ENCODE data around the gene SLC2A2.
"Not testable (repeated sequence)": the region's sequence is repeated elsewhere in the genome, so short reads cannot be mapped to it uniquely, and the experiment has no call there.

SLC2A2 gene

GRCh38 chr3:170975283-170976189, 51.0 kb downstream of the SLC2A2 start:
- H2AFZ ChIP-seq (ENCODE audit: low read length), result no peak overlapping the region
- H4K20me1 ChIP-seq (ENCODE audit: insufficient read depth, low read length, poor library complexity, severe bottlenecking), result no peaks in the 10 kb centered on the region
- no peaks in the 10 kb centered on the region for H3F3A ChIP-seq (ENCODE audit: low read depth)
- no peaks in the 10 kb centered on the region for H3K9me3 ChIP-seq (ENCODE audit: insufficient read depth, low read depth, low read length)
- H3K4me2 ChIP-seq (ENCODE audit: low read depth, low read length, poor library complexity, severe bottlenecking), result no peak overlapping the region
- no peak overlapping the region for H3K4me3 ChIP-seq (ENCODE audit: low read length, poor library complexity, severe bottlenecking)
- TF ChIP-seq CTCF (conservative IDR thresholded peaks at IDR 0.05; ENCODE audit: low read length) (no peak), EZH2phosphoT487 (IDR thresholded peaks at IDR 0.05; ENCODE audit: borderline replicate concordance) (no peak)
- no peaks in the 10 kb centered on the region for H3K36me3 ChIP-seq (ENCODE audit: insufficient read depth, low read length)
- no peaks in the 10 kb centered on the region for H3K4me1 ChIP-seq (ENCODE audit: insufficient read depth, low read length, poor library complexity, severe bottlenecking)
- H3K9ac ChIP-seq (ENCODE audit: low read depth, low read length, poor library complexity, severe bottlenecking), result no peak overlapping the region
- no peaks in the 10 kb centered on the region for H3K27me3 ChIP-seq (ENCODE audit: insufficient read depth, low read length, poor library complexity, severe bottlenecking)
- H3K9me2 ChIP-seq (replicated peaks; ENCODE audit: low read depth, low read length), result no peaks in the 10 kb centered on the region
- no peaks in the 10 kb centered on the region for H3K79me2 ChIP-seq (ENCODE audit: insufficient read depth, low read length)

GRCh38 chr3:170974872-170975271, 51.6 kb downstream of the SLC2A2 start:
- Histone ChIP-seq H3K4me2 (ENCODE audit: low read depth, low read length, poor library complexity, severe bottlenecking) (no peak overlapping the region), H3K9me3 (ENCODE audit: insufficient read depth, low read depth, low read length) (no peaks in the 10 kb centered on the region), H3K4me1 (ENCODE audit: insufficient read depth, low read length, poor library complexity, severe bottlenecking) (no peaks in the 10 kb centered on the region), H3K27me3 (ENCODE audit: insufficient read depth, low read length, poor library complexity, severe bottlenecking) (no peaks in the 10 kb centered on the region), H3F3A (ENCODE audit: low read depth) (no peaks in the 10 kb centered on the region), H2AFZ (ENCODE audit: low read length) (no peak overlapping the region), H4K20me1 (ENCODE audit: insufficient read depth, low read length, poor library complexity, severe bottlenecking) (no peaks in the 10 kb centered on the region), H3K9ac (ENCODE audit: low read depth, low read length, poor library complexity, severe bottlenecking) (no peak overlapping the region), H3K36me3 (ENCODE audit: insufficient read depth, low read length) (no peaks in the 10 kb centered on the region), H3K4me3 (ENCODE audit: low read length, poor library complexity, severe bottlenecking) (no peak overlapping the region), H3K79me2 (ENCODE audit: insufficient read depth, low read length) (no peaks in the 10 kb centered on the region), H3K9me2 (replicated peaks; ENCODE audit: low read depth, low read length) (no peaks in the 10 kb centered on the region)
- TF ChIP-seq EZH2phosphoT487 (IDR thresholded peaks at IDR 0.05; ENCODE audit: borderline replicate concordance) (no peak), CTCF (conservative IDR thresholded peaks at IDR 0.05; ENCODE audit: low read length) (no peak)

GRCh38 chr3:170972917-170973316, 53.6 kb downstream of the SLC2A2 start:
- not testable (repeated sequence) for H3K79me2 ChIP-seq (ENCODE audit: insufficient read depth, low read length); H3K4me3 ChIP-seq (ENCODE audit: low read length, poor library complexity, severe bottlenecking); H3K4me1 ChIP-seq (ENCODE audit: insufficient read depth, low read length, poor library complexity, severe bottlenecking); H2AFZ ChIP-seq (ENCODE audit: low read length); H3F3A ChIP-seq (ENCODE audit: low read depth); H3K9me3 ChIP-seq (ENCODE audit: insufficient read depth, low read depth, low read length); H3K27me3 ChIP-seq (ENCODE audit: insufficient read depth, low read length, poor library complexity, severe bottlenecking); H4K20me1 ChIP-seq (ENCODE audit: insufficient read depth, low read length, poor library complexity, severe bottlenecking); H3K36me3 ChIP-seq (ENCODE audit: insufficient read depth, low read length); H3K9me2 ChIP-seq (replicated peaks; ENCODE audit: low read depth, low read length); H3K4me2 ChIP-seq (ENCODE audit: low read depth, low read length, poor library complexity, severe bottlenecking); H3K9ac ChIP-seq (ENCODE audit: low read depth, low read length, poor library complexity, severe bottlenecking)

- Histone ChIP-seq H3K9ac (ENCODE audit: low read depth, low read length, poor library complexity, severe bottlenecking) (no peak overlapping the region), H3K4me1 (ENCODE audit: insufficient read depth, low read length, poor library complexity, severe bottlenecking) (no peaks in the 10 kb centered on the region), H3K36me3 (ENCODE audit: insufficient read depth, low read length) (no peaks in the 10 kb centered on the region), H3K27me3 (ENCODE audit: insufficient read depth, low read length, poor library complexity, severe bottlenecking) (no peaks in the 10 kb centered on the region), H3F3A (ENCODE audit: low read depth) (no peaks in the 10 kb centered on the region), H3K9me3 (ENCODE audit: insufficient read depth, low read depth, low read length) (no peaks in the 10 kb centered on the region), H3K79me2 (ENCODE audit: insufficient read depth, low read length) (no peaks in the 10 kb centered on the region), H3K4me2 (ENCODE audit: low read depth, low read length, poor library complexity, severe bottlenecking) (no peak overlapping the region), H3K4me3 (ENCODE audit: low read length, poor library complexity, severe bottlenecking) (no peak overlapping the region), H3K9me2 (replicated peaks; ENCODE audit: low read depth, low read length) (no peaks in the 10 kb centered on the region), H4K20me1 (ENCODE audit: insufficient read depth, low read length, poor library complexity, severe bottlenecking) (no peaks in the 10 kb centered on the region), H2AFZ (ENCODE audit: low read length) (no peak overlapping the region)
- TF ChIP-seq EZH2phosphoT487 (IDR thresholded peaks at IDR 0.05; ENCODE audit: borderline replicate concordance) (no peak), CTCF (conservative IDR thresholded peaks at IDR 0.05; ENCODE audit: low read length) (no peak)
These were observed 59.4 kb downstream of the SLC2A2 start for GRCh38 chr3:170967126-170967525.

Data from Loucy (cell line).